Measurements from ENCODE around the gene MAP2K3.

The MAP2K3 gene

DNA sequence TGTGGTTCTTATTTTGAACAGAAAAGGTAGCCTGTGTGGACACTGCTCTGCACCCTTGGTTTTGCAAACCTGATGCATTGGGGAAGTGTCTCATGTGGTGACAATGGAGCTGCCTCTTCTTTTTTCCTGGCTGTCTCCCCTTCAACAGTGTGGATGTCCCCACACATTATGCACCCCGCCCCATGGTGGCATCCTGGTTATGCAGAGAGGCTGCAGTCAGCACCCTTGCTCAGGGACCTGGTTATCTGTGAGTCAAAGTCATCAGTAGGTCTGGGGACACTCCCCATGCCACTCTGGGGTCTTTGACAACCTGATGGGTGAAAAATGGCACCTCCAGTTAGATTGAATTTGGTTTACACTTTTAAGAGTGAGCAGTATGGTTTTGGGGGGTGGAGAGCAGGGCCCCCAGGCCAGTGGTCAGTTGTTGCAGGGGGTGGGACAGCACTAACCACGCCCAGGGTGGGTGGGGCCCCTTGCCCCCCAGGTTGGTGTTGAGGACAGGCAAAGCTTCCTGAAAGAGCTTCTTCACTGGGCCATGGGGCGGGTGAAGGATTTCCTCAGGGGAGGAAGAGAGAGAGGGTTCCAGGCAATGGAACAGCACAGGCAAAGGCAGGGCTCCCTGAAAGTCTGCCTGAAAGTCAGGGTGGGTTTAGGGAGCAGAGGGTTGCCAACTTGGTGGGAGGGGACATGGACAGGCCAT lies 67.0 kb downstream of the MAP2K3 start:
- no peak for DNase-seq (ENCODE audit: low read depth in 2 of 2)

DNA sequence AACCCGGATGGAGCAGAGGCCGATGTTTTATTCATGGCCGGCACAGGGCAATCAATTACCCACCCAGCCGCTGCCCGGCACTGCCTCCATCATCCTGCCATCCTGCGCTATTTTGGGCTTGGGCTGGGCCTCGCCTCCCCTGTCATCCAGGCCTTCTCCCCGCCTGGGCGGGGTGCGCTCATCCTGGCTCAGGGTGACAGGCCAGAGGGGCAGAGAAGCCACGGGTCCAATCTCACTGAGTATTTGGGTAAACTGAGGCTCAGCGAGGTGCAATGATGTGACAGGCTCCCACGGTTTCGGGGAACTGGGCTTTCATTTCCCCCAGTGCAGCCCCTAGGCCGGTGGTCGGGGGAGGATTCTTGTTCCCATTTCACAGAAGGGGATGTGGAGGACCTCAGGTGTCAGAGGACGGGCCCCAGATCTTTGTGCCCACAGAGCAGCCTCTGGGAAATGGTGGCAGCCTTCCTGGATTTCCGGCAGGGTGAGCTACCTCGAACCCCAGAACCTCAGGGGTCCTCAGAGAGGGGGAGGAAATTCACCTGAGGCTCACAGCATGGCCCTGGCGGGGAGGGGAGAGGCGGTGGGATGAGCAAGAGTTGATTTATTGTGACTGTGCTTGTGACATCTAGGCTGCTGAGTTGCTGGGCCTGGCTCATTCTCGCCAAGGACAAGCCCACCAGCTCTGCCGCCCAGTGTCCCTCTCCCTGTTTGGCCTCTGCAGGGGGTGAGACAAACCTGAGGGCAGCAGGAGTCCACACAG lies 67.9 kb downstream of the MAP2K3 start:
- no peak for DNase-seq (ENCODE audit: low read depth in 2 of 2)

DNA sequence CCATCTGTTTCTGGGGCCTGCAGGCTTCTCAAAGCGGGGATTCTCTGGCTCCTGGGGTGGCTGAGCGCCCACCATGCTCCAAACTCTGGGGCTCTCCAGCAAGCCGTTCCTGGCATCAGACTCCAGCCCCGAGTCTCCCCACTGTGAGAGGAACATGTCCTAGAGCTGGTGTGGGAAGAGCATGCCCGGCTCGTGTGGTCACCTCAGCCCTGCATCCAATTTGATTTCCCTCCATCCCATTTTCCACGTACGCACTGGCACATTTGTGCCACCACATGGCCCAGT lies 68.4 kb downstream of the MAP2K3 start:
- DNase-seq (ENCODE audit: low read depth in 2 of 2): no peak

DNA sequence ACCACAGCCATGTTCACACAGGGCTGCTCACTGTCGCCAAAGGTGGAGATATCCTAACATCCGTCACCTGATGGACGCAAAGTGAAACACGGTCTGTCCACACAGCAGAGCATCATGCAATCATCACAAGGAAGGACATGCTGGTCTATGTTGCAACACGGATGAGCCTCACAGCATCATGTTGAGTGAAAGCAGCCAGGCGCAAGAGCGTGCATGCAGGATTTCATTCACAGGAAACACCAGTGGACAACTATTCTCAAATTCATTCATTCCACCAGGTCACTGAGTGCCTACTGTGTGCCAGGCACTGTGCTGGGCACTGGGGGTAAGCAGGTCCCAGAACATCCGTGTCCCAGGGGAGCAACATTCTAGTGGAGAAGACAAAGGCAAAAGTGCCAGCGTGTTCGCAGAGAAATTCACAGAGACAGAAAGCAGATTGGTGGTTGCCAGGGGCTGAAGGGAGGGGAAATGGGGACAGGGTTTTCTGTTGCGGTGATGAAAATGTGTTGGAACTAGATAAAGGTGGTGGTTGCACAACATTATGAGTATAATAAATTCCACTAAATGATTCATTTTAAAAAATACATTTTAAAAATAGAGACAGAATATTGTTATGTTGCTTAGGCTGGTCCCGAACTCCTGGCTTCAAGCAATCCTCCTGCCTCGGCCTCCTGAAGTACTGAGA lies 69.0 kb downstream of the MAP2K3 start:
- DNase-seq (ENCODE audit: low read depth in 2 of 2): no peak

DNA sequence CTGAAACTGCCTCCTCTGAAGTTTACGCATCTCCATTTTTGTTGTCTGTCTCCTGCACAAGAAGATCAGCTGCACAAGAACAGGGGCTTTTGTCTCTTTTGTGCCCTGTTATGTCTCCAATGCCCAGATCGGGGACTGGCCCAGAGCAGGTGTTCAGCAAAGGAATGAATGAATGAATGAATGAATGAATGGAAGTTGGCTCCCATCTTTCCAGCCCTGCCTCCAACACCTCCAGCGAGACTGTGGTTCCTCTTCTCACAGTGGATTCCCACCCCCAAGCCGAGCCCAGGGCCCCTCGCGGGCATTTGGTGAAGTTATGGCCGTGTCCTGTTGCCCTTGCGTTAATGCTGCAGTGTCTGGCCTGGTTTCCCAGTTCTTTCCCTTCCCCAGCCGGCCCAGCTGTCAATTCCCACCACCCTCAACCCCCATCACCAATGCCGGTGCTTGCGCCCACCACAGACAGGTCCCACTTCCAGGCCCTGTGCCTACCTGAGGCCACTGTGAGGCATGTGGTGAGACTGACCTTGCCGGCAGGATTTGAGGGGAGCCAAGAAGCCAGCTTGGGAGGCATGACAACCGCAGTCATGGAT lies 70.4 kb downstream of the MAP2K3 start:
- no peak for DNase-seq (ENCODE audit: low read depth in 2 of 2)

DNA sequence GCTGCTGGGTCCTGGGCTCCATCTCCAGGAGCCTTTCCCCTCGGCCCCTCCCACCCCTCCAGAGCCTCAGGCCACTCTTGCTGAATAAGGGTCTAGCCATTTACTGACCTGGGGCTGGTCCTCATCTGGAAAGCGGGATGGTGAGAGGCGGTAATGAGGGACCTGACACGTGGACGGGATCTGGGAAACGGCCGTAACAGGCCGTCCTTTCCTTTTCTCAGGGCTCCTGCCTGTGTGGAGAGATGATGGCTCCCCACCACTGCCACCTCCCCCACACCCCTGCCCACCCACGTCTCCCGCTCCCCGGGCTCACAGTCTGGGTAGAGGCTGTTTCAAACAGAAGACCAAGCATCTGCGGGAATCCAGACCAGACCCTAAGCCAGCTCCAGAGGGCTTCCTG lies 71.1 kb downstream of the MAP2K3 start:
- no peak for DNase-seq (ENCODE audit: low read depth in 2 of 2)

DNA sequence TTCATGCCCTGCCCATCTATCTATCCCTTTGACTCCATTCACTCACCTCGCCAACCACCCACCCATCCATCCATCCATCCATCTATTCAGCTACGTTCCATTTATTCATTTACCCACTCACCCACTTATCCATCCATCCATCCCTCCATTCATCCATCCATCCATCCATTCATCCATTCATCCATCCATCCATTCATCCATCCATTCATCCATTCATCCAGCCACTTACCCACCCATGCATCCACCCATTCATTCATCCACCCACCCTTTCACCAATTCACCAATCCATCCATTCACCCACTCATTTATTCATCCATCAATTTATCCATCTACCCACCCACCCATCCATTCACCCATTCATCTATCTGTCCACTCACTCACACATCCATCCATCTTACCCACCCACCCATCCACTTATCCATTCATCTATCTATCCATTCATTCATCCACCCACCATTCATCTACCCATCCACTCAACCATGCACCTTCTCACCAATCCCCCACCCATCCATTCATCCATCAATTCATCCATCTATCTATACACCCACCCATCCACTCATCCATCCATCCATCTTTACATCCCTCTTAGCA lies 72.1 kb downstream of the MAP2K3 start:
- no peak for DNase-seq (ENCODE audit: low read depth in 2 of 2)

DNA sequence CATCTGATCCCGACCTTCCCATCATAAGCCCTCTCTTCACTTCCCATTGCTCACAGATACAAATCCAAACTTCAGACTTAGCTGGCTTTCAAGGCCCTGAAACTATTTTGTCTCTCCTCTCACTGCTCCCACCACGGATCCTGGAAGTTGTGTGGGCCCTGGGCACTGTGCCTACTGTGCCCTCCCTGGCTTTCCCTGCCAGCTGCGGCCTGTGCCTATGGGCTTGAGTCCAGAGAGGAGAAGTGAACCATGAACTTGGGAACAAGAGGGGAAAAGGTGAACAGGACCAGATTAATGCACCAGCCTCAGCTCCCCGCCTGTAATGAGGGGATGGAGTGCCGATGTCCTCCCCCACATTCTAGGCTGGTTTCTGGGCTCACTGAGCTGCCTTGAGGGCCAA lies 72.8 kb downstream of the MAP2K3 start:
- DNase-seq (ENCODE audit: low read depth in 2 of 2): no peak

DNA sequence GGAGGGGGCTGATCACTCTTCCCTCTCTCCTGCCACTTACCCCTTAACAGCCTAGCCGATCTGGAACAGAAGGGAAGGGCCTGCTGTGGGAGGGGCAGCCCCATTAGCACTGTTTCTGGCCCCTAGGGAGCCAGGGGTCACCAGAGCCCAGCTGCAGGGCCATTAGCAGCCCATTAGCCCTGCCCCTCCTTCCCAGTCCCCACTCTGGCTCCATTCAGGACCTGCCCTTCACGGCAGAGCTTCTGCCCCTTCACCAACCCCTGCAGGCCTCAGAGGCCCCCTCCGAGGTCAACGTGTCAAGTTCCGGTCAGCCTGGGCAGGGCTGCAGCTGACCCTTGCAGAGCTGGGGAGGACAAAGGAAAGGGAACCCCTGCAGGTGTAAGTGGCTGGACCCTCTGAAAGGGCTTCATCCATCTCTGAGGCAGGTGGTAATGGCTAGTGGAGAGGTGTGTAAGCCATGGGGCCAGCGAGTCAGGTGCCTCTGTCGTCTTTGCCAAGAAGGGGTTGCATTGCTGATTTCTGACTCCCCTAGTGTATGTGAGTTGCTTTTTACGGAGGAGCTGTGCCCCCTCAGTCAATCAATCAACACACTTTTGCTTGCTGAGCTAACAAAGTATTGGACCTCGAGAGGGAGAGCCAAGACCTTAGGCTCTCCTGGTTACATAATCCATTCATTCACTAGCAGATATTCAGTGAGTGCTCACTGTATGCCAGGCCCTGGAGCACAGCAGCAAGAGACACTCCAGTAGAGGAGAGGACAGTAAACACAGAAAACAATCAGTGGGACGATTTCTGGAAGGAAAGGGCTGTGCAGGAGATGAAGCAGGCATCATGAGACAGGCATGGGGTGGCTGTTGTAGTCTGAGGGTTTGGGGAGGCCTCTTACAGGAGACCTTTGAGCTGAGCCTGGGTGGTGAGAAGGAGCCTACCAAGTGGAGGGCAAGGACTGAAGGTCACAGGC lies 73.5 kb downstream of the MAP2K3 start:
- DNase-seq (ENCODE audit: low read depth in 2 of 2): no peak

DNA sequence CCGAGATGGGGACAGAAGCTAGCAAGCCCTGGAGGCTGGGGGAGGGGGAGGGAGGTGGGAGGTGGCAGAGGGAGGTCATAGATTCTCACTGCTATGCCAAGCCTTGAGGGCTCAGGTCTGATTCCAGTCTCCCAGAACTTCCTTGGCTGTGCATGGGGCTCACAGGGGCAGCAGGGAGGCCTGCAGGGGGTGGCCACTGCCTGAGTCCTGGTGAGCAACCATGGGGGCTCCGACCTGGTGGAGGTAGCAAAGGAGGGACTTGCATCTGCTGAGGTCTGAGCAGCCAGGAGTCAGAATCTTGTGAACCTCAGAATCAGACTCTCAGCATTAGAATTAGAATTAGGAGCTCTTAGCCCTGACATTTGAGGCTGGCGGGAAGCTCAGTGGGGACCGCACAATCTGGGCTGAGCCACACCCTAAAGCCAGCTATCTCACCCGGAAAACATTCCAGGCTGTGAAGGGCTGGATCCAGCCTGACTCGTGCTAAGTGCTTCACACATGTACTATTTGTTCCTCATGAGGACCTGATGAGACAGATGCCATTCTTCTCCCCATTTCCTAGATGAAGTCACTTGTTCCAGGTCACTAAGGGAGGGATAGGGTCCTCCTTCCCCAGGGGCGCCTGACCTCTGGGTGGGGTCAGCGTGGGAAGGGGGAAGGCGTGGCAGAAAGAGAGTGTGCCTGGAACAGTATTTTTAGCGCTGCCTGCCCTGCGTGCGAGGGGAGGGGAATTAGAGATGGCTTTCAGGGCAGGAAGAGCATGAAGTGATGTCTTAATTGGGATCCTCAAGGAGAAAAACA lies 74.4 kb downstream of the MAP2K3 start:
- DNase-seq (ENCODE audit: low read depth in 2 of 2): no peak

DNA sequence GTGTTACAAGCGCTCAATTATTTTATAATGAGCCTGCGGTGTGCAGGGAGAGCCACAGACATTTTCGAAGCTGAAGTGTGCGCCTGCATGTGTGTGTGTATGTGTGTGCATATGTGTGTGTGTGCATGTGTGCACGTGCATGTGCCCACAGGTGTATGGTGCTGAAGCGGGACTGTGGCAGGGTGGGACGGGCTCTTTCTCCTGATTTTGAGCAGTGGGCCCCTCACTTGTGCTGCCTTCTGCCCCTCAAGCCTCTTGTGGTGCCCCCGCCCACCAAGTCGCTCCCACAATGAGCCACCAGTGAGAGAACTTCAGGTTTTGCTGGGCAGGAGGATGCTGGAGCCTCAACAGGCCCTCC lies 75.0 kb downstream of the MAP2K3 start:
- DNase-seq (ENCODE audit: low read depth in 2 of 2): no peak

DNA sequence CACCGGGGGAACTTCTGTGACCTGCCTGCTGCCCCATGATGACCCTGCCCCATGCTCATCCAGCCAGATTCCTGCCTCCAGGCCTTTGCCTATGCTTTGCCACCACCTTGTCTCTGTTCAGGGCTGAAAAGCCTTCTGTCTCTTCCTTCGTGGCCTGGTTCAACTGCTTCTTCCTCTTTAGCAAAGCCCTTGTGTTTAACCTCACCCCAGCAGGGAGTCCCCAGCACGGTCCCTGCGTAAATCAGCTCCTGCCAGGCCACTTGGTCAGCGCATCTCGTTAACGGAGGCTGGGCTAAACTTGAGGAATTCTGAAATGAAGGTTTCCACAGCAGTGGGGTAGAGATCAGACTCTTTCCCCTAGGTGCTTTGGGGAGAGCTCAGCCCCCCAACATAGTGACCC lies 75.5 kb downstream of the MAP2K3 start:
- no peak for DNase-seq (ENCODE audit: low read depth in 2 of 2)

DNA sequence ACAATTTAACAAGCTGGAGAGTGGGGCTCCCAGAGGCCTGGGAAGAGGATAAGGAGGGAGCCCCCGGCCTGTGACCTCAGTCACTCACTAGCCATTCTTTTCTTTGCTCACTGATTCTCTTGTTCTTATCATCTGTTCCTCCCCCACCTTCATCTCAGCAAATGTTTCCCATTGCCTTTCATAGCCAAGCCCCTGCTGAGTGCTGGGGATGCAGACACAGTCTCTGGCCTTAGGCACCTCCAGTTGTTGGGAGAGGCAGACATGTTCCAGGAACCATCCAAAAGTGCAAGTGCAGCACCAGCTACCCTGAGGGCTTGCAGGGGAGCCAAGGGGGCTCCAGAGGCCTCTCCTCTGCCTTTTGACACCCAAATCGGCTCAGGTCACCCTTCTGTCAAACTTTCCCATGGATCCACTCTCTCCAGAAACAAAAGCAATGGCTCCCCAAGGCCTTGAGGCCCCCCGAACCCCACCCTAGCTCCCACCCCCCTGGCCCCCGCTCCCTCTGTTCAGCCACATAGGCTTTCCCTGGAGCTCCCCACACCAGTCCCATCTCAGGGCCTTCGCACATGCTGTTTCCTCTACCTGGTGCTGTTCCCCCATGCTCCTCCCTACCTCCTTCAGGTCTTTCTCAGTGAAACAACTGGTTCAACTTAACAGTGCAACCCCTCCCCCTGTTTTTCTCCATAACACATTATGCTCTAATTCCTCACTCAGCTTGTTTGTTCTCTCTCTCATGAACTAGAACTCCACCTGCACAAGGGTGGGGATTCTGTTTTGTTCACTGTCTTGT lies 76.7 kb downstream of the MAP2K3 start:
- DNase-seq (ENCODE audit: low read depth in 2 of 2): no peak

DNA sequence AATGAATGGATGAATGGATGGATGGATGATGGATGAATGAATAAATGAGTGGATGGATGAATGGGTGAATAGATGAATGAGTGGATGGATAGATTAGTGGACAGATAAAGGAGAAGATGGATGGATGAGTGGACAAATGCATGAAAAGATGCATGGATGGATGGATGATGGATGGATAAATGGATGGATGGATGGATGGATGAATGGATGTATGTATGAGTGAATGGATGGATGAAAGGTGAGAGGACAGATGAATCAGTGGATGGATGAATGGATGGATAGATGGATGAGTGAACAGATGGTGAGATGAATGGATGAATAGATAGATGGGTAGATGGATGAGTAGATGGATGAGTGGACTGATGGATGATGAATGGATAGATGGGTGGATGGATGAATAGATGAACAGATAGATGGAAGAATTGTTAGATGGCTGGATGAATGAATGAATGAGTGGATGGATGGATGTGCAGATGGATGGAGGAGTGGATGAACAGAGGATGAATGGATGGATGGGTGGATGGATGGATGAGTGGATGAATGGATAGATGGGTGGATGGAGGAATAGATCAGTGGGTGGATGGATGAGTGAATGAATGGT lies 77.9 kb downstream of the MAP2K3 start:
- DNase-seq (ENCODE audit: low read depth in 2 of 2): no peak

DNA sequence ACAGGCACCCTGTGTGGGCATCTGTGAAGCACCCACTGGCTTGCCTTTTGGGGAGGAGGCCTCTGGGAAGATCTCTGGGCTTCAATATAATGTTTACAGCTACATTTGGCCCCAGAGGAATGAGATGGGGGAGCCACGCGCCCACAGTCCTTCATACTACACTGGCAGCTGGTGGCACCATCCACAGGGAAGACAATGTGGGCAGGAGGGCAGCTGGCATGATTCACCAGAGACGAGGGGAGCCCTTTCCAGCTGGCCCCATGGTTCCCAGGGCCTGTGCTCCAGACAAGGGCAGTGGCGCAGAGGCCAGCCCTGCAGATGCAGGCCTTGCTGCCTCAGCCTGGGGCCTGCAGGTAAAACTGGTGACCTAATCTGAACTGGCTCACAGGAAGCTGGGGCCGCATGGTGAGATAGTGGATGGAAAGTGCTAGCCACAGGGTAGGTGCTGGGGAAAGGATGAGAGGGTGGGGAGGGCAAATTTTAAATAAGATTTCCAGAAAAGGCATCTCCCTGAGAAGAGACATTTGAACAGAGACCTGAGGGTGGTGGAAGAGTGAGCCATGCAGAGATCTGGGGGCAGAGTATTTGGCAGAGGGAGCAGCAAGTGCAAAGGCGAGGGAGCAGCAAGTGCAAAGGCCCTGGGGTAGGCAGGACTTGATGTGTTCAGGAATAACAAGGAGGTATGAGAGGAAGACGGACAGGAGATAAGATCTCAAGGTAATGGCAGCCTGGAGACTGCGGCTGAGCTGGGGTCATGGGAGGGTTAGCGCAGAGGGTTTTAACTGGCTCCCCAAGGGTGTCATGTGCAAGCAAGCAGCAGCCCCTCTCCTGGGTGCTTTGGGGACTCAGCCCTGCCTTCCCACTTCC lies 79.5 kb downstream of the MAP2K3 start:
- no peak for DNase-seq (ENCODE audit: low read depth in 2 of 2)

Data from stimulated activated CD8-positive, alpha-beta memory T cell treated with anti-CD3 and anti-CD28 coated beads, Interleukin-15, amount 100 ng/mL, for 48 hours (primary cell).